AG09309 (cell line): ENCODE results near the gene PNPLA7.

Experiments
- DNase-seq: peaks from one replicate; pipeline ENCODE4 v3.0.0-alpha.2; 2010; ENCODE audit warnings: low read depth
- H3K4me3 ChIP-seq: 2 replicates; pipeline ENCODE4 v1.5.1; 2011; ENCODE audit warnings: mild to moderate bottlenecking, low read depth, low read length, moderate library complexity; ENCODE audit not compliant: control insufficient read depth
- CTCF ChIP-seq: IDR thresholded peaks from 2 replicates; pipeline ENCODE4 v1.5.1; 2011; ENCODE audit warnings: mild to moderate bottlenecking, low read depth, low read length, inconsistent platforms; ENCODE audit not compliant: insufficient read depth, control insufficient read depth; ENCODE audit errors: missing control alignments

The PNPLA7 gene

GRCh38 chr9:137492464-137493363 is 57.5 kb downstream of the PNPLA7 start:
- no peak overlapping the region for H3K4me3 ChIP-seq
- no peak for DNase-seq
- TF ChIP-seq CTCF = no peak

- no peak for TF ChIP-seq CTCF
- H3K4me3 ChIP-seq = no peak overlapping the region
- DNase-seq = no peak
Measured at GRCh38 chr9:137491735-137492432, 58.3 kb downstream of the PNPLA7 start.

GRCh38 chr9:137490532-137491186 is 59.5 kb downstream of the PNPLA7 start:
- H3K4me3 ChIP-seq = no peak overlapping the region
- TF ChIP-seq CTCF = no peak
- no peak for DNase-seq

GRCh38 chr9:137488906-137489305 is 61.3 kb downstream of the PNPLA7 start:
- no peak for TF ChIP-seq CTCF
- no peak for DNase-seq
- no peak overlapping the region for H3K4me3 ChIP-seq

GRCh38 chr9:137488327-137488653 is 61.9 kb downstream of the PNPLA7 start:
- TF ChIP-seq CTCF = no peak
- no peak overlapping the region for H3K4me3 ChIP-seq
- DNase-seq = no peak

- no peak for TF ChIP-seq CTCF
- DNase-seq = no peak
- H3K4me3 ChIP-seq = no peak overlapping the region
Measured at GRCh38 chr9:137487454-137488326, 62.5 kb downstream of the PNPLA7 start.
